KG1 (cell line): Measurements from ENCODE around the gene HTR3B.
"Not testable (repeated sequence)": the region's sequence is repeated elsewhere in the genome, so short reads cannot be mapped to it uniquely, and the experiment has no call there.

Source experiments
- DNase-seq: peaks from one replicate; lab custom pipeline; 2025; lab: John Stamatoyannopoulos, UW

Gene HTR3B

GRCh38 chr11:113904379-113905101 is at the start of gene HTR3B:
Gene HTR3B (plus strand): TSS chr11:113904796. CDS start chr11:113904934, 138 bp downstream.
- DNase-seq, result no peak

GRCh38 chr11:113855803-113856202 is 48.8 kb upstream of the HTR3B start:
- DNase-seq, result no peak

GRCh38 chr11:113856966-113857759 is 47.4 kb upstream of the HTR3B start:
- DNase-seq, result no peak

GRCh38 chr11:113859665-113860064 is 44.9 kb upstream of the HTR3B start:
- no peak for DNase-seq

- no peak for DNase-seq
Observed at GRCh38 chr11:113862435-113862834, 42.2 kb upstream of the HTR3B start.

- DNase-seq, result no peak
Observed at GRCh38 chr11:113864410-113864809, 40.2 kb upstream of the HTR3B start.

GRCh38 chr11:113865873-113866272 is 38.7 kb upstream of the HTR3B start:
- DNase-seq, result no peak

GRCh38 chr11:113867843-113868503 is 36.6 kb upstream of the HTR3B start:
- no peak for DNase-seq

- DNase-seq, result no peak
Observed at GRCh38 chr11:113871336-113871735, 33.3 kb upstream of the HTR3B start.

- DNase-seq, result no peak
Observed at GRCh38 chr11:113873236-113873626, 31.4 kb upstream of the HTR3B start.

- no peak for DNase-seq
Observed at GRCh38 chr11:113874096-113874495, 30.5 kb upstream of the HTR3B start.

- DNase-seq, result no peak
Observed at GRCh38 chr11:113874581-113875233, 29.9 kb upstream of the HTR3B start.

- DNase-seq, result peak; percentile 90
Observed at GRCh38 chr11:113875234-113876073, 29.1 kb upstream of the HTR3B start, which contains the start of gene USP28. Gene USP28 (minus strand): TSS chr11:113875572. CDS start chr11:113875501, 71 bp downstream.

- DNase-seq, result no peak
Observed at GRCh38 chr11:113876074-113876797, 28.4 kb upstream of the HTR3B start.

GRCh38 chr11:113876798-113877669 is 27.6 kb upstream of the HTR3B start:
- peak; percentile 46 for DNase-seq

- DNase-seq, result no peak
Observed at GRCh38 chr11:113877670-113878055, 26.9 kb upstream of the HTR3B start.

GRCh38 chr11:113879446-113879845 is 25.1 kb upstream of the HTR3B start:
- not testable (repeated sequence) for DNase-seq

- no peak for DNase-seq
Observed at GRCh38 chr11:113880971-113881370, 23.6 kb upstream of the HTR3B start.

- DNase-seq, result no peak
Observed at GRCh38 chr11:113881856-113882255, 22.7 kb upstream of the HTR3B start.
